ENCODE measurements around the gene ZCCHC18.

DNA sequence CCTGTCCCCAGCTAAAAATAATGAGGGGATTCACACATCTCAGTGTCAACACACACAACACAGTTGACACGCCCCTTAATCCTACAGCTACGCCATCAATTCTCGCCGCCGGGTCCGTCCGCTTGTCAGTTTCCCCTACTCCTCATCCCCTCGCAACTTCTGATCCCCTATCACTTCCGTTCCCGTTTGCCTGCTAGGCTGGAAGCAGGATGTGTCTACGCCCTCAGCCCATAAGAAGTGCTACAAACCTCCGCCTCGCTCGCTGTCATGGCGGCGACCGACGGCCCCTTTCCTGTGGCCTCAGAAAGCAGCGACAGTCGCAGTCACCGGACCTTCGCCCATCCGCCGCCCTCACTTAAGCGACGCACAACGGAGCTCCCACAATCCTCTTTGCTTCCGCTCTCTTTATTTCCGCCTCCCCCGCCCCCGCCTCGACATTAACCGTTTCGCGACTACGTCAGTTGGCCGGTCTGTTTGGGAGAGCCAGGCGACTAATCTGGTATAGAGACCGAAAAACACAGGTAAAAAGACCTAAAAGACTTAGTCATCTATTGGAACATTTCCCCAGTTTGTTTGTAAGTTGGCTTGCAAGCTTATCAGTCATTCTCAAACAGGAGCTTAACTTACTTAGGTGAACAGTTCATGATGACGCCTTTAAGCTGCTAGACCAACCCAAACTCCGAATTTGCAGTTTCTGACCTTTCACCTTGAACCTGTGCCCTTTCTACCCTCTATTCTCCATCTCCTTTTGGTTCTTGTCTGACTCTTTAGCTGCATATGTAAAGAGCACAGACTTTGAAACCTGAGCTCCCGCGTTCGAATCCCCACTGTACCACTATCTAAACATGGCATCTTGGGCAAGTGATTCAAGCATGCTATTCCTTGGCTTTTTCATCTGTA, 44.6 kb downstream of the ZCCHC18 start, which contains the start of gene SLC25A53:
- TF ChIP-seq, protein P1, sequence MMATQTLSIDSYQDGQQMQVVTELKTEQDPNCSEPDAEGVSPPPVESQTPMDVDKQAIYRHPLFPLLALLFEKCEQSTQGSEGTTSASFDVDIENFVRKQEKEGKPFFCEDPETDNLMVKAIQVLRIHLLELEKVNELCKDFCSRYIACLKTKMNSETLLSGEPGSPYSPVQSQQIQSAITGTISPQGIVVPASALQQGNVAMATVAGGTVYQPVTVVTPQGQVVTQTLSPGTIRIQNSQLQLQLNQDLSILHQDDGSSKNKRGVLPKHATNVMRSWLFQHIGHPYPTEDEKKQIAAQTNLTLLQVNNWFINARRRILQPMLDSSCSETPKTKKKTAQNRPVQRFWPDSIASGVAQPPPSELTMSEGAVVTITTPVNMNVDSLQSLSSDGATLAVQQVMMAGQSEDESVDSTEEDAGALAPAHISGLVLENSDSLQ (IDR thresholded peaks at IDR 0.05) = peak; percentile 95
- TF ChIP-seq FOXA1 (IDR thresholded peaks at IDR 0.05) (no peak), ZNF384 (IDR thresholded peaks at IDR 0.05) (no peak), ARNT (IDR thresholded peaks at IDR 0.05) (peak; percentile 24; the same call in 1 of the 2 replicates), NFRKB (IDR thresholded peaks at IDR 0.05) (peak; percentile 73), ELF4 (IDR thresholded peaks at IDR 0.05) (peak; percentile 97), FOXM1 (IDR thresholded peaks at IDR 0.05; ENCODE audit: borderline replicate concordance) (peak; percentile 95), SP1 (IDR thresholded peaks at IDR 0.05) (no peak), FOXK2 (IDR thresholded peaks at IDR 0.05) (peak; percentile 81), BHLHE40 (IDR thresholded peaks at IDR 0.05; ENCODE audit: borderline replicate concordance) (no peak), TARDBP (IDR thresholded peaks at IDR 0.05) (no peak)
